H1 (cell line): ENCODE data around the gene PTPRD. TPM values are rescaled to one million over a fixed set of nuclear protein-coding genes. Genes with fewer than 3 reads are reported as not detected.

ENCODE experiments used
- CTCF ChIA-PET: fragments of 300-600 bp; sonication (Branson Sonifier 250); formaldehyde crosslinking; loops from one replicate; lab custom pipeline; 2021; ENCODE audit not compliant: partially characterized antibody; lab: Charles Lee
- POLR2A ChIA-PET: fragments of 300-600 bp; sonication (Branson Sonifier 250); formaldehyde crosslinking; loops from one replicate; lab custom pipeline; 2021; ENCODE audit warnings: inconsistent platforms; ENCODE audit not compliant: partially characterized antibody; lab: Charles Lee
- DNase-seq, 2 experiments: peaks; one replicate each; pipeline versions ENCODE4 v3.0.0 to v3.0.0-alpha.2; 2010 to 2022; ENCODE audit warnings: low spot score in 2 of 2, low read depth in 1 of 2, mixed read lengths in 1 of 2
- FAIRE-seq: peaks from 2 replicates; lab custom pipeline; 2011; peaks lifted over from hg19 to GRCh38; lab: Jason Lieb, UNC
- H2AFZ ChIP-seq: 2 replicates; pipeline ENCODE4 v1.8.1; 2012; ENCODE audit warnings: low read length, inconsistent platforms
- H2AK5ac ChIP-seq: 2 replicates; pipeline ENCODE4 v1.6.1; 2013; ENCODE audit warnings: low read depth, low read length
- H2BK120ac ChIP-seq: replicated peaks from 2 replicates; pipeline ENCODE3; 2013; ENCODE audit warnings: low read depth, low read length, inconsistent platforms
- H2BK12ac ChIP-seq: 2 replicates; pipeline ENCODE4 v1.6.1; 2013; ENCODE audit warnings: low read depth, low read length
- H2BK15ac ChIP-seq: 2 replicates; pipeline ENCODE4 v1.6.1; 2013; ENCODE audit warnings: low read length
- H2BK20ac ChIP-seq: 2 replicates; pipeline ENCODE4 v1.6.1; 2013; ENCODE audit warnings: low read length
- H2BK5ac ChIP-seq: 2 replicates; pipeline ENCODE4 v1.6.1; 2013; ENCODE audit warnings: low read depth, low read length
- H3K14ac ChIP-seq: 2 replicates; pipeline ENCODE4 v1.6.1; 2013; ENCODE audit warnings: inconsistent platforms; ENCODE audit not compliant: insufficient read length
- H3K18ac ChIP-seq: 2 replicates; pipeline ENCODE4 v1.6.1; 2013; ENCODE audit warnings: low read length; ENCODE audit errors: extremely low read depth
- H3K23ac ChIP-seq: 2 replicates; pipeline ENCODE4 v1.6.1; 2013; ENCODE audit warnings: inconsistent platforms; ENCODE audit not compliant: insufficient read length
- H3K23me2 ChIP-seq: 2 replicates; pipeline ENCODE4 v1.6.1; 2013; ENCODE audit warnings: low read depth, low read length
- H3K27ac ChIP-seq: 2 replicates; pipeline ENCODE4 v1.6.1; 2011; ENCODE audit warnings: low read depth, low read length, inconsistent platforms
- H3K27me3 ChIP-seq, 4 experiments: replicated peaks in 1 of 4; 1 replicate in 1 of 4; 2 replicates in 3 of 4; pipeline versions ENCODE4 v1.6.1 to v1.8.1; 2011 to 2013; ENCODE audit warnings: low read length in 3 of 4, mild to moderate bottlenecking in 3 of 4, inconsistent platforms in 2 of 4, mixed read lengths in 2 of 4, moderate library complexity in 1 of 4; ENCODE audit not compliant: control insufficient read depth in 3 of 4, insufficient read depth in 3 of 4; ENCODE audit errors: extremely low read depth in 1 of 4
- H3K36me3 ChIP-seq, 4 experiments: 2 replicates each; pipeline versions ENCODE4 v1.6.1 to v1.8.1; 2011 to 2013; ENCODE audit warnings: mild to moderate bottlenecking in 4 of 4, low read length in 3 of 4, moderate library complexity in 2 of 4, control low read depth in 1 of 4, inconsistent platforms in 1 of 4; ENCODE audit not compliant: insufficient read depth in 4 of 4, control insufficient read depth in 2 of 4
- H3K4ac ChIP-seq: replicated peaks from 2 replicates; pipeline ENCODE3; 2013; ENCODE audit warnings: low read length, low read depth, mixed read lengths, inconsistent platforms; ENCODE audit not compliant: insufficient read length
- H3K4me1 ChIP-seq, 4 experiments: replicated peaks in 1 of 4; 1 replicate in 1 of 4; 2 replicates in 3 of 4; pipeline versions ENCODE4 v1.6.1 to v1.8.1; 2011 to 2013; ENCODE audit warnings: low read length in 3 of 4, inconsistent platforms in 2 of 4, mixed read lengths in 1 of 4; ENCODE audit not compliant: insufficient read depth in 4 of 4, control insufficient read depth in 3 of 4
- H3K4me2 ChIP-seq, 2 experiments: 2 replicates each; pipeline versions ENCODE4 v1.6.1 to v1.8.1; 2011 to 2013; ENCODE audit warnings: low read depth in 2 of 2, low read length in 2 of 2, control low read depth in 1 of 2, inconsistent platforms in 1 of 2, mild to moderate bottlenecking in 1 of 2; ENCODE audit not compliant: insufficient read depth in 1 of 2
- H3K4me3 ChIP-seq, 4 experiments: fragments of 200-600, 300-600 bp in 1 of 4; sonication (generic), shearing (Covaris generic), sonication (Bioruptor Twin) in 1 of 4; 2 replicates each; pipeline versions ENCODE4 v1.5.1 to v1.8.1; 2011 to 2016; ENCODE audit warnings: low read length in 4 of 4, low read depth in 3 of 4, control low read depth in 2 of 4, inconsistent platforms in 2 of 4, mild to moderate bottlenecking in 2 of 4, mixed read lengths in 1 of 4, moderate library complexity in 1 of 4; ENCODE audit not compliant: insufficient read depth in 2 of 4; ENCODE audit errors: extremely low read depth in 1 of 4
- H3K56ac ChIP-seq: replicated peaks from 2 replicates; pipeline ENCODE3; 2013; ENCODE audit warnings: low read depth, mild to moderate bottlenecking, mixed read lengths, low read length, inconsistent platforms; ENCODE audit not compliant: insufficient read length
- H3K79me1 ChIP-seq: 2 replicates; pipeline ENCODE4 v1.6.1; 2013; ENCODE audit warnings: low read depth, low read length, control low read depth
- H3K79me2 ChIP-seq, 2 experiments: 2 replicates each; pipeline versions ENCODE4 v1.6.1 to v1.8.1; 2012 to 2013; ENCODE audit warnings: low read length in 2 of 2, mild to moderate bottlenecking in 2 of 2, inconsistent platforms in 1 of 2; ENCODE audit not compliant: insufficient read depth in 2 of 2, control insufficient read depth in 1 of 2
- H3K9ac ChIP-seq, 4 experiments: replicated peaks in 1 of 4; 1 replicate in 1 of 4; 2 replicates in 3 of 4; pipeline versions ENCODE4 v1.6.1 to v1.8.1; 2011 to 2013; ENCODE audit warnings: low read depth in 3 of 4, low read length in 3 of 4, control low read depth in 2 of 4, mild to moderate bottlenecking in 2 of 4, moderate library complexity in 2 of 4, inconsistent platforms in 1 of 4; ENCODE audit errors: extremely low read depth in 1 of 4
- H3K9me3 ChIP-seq, 2 experiments: 2 replicates each; pipeline versions ENCODE4 v1.6.1 to v1.8.1; 2012 to 2013; ENCODE audit warnings: mild to moderate bottlenecking in 2 of 2, moderate library complexity in 2 of 2, control low read depth in 1 of 2, inconsistent platforms in 1 of 2, low read depth in 1 of 2, low read length in 1 of 2, mixed read lengths in 1 of 2; ENCODE audit not compliant: insufficient read depth in 2 of 2
- H4K20me1 ChIP-seq, 2 experiments: replicated peaks in 1 of 2; 2 replicates each; pipeline versions ENCODE3 to v1.8.1; 2011 to 2013; ENCODE audit warnings: inconsistent platforms in 2 of 2, low read length in 2 of 2, mild to moderate bottlenecking in 1 of 2; ENCODE audit not compliant: insufficient read depth in 2 of 2, control insufficient read depth in 1 of 2
- H4K5ac ChIP-seq: 2 replicates; pipeline ENCODE4 v1.6.1; 2013; ENCODE audit warnings: low read length, low read depth, mixed read lengths, inconsistent platforms; ENCODE audit not compliant: insufficient read length
- H4K8ac ChIP-seq: 2 replicates; pipeline ENCODE4 v1.8.0; 2013; ENCODE audit warnings: mild to moderate bottlenecking, moderate library complexity, low read length, inconsistent platforms; ENCODE audit not compliant: insufficient read depth; ENCODE audit errors: extremely low read depth
- H4K91ac ChIP-seq: replicated peaks from 2 replicates; pipeline ENCODE3; 2013; ENCODE audit warnings: low read length, mixed read lengths, inconsistent platforms; ENCODE audit not compliant: insufficient read length
- BACH1 ChIP-seq: IDR thresholded peaks from 2 replicates; pipeline ENCODE4 v1.6.1; 2012; ENCODE audit warnings: low read length, improper control_type of control experiment
- CHD2 ChIP-seq: IDR thresholded peaks from 2 replicates; pipeline ENCODE4 v1.6.1; 2012; ENCODE audit warnings: low read length, improper control_type of control experiment
- EZH2 ChIP-seq: fragments of 200-600 bp; sonication (generic); IDR thresholded peaks from 2 replicates; pipeline ENCODE4 v1.7.1; 2012; ENCODE audit warnings: low read depth, mild to moderate bottlenecking, moderate library complexity, low read length, inconsistent platforms; ENCODE audit not compliant: severe bottlenecking
- JUN ChIP-seq: IDR thresholded peaks from 2 replicates; pipeline ENCODE4 v1.6.1; 2011; ENCODE audit warnings: low read depth, mild to moderate bottlenecking, improper control_type of control experiment, low read length
- KDM1A ChIP-seq: fragments of 200-600, 300-600 bp; sonication (generic); IDR thresholded peaks from 2 replicates; pipeline ENCODE4 v1.7.1; 2016; ENCODE audit warnings: mild to moderate bottlenecking, low read length, borderline replicate concordance
- NANOG ChIP-seq: IDR thresholded peaks from 2 replicates; pipeline ENCODE4 v1.6.1; 2011; ENCODE audit warnings: low read length, low read depth, mild to moderate bottlenecking, inconsistent platforms; ENCODE audit not compliant: insufficient read depth, poor library complexity, severe bottlenecking
- RFX5 ChIP-seq: IDR thresholded peaks from 2 replicates; pipeline ENCODE4 v1.6.1; 2011; ENCODE audit warnings: low read depth, low read length, improper control_type of control experiment, borderline replicate concordance
- SP2 ChIP-seq: IDR thresholded peaks from 2 replicates; pipeline ENCODE4 v1.6.1; 2012; ENCODE audit warnings: mild to moderate bottlenecking, low read length, inconsistent platforms
- USF2 ChIP-seq: IDR thresholded peaks from 2 replicates; pipeline ENCODE4 v1.6.1; 2011; ENCODE audit warnings: low read length, improper control_type of control experiment
- WGBS, 2 experiments: shearing (Covaris generic) in 1 of 2; methylation state at CpG; one replicate each; pipeline versions ENCODE4 v1.1.6 to v1.1.7; 2013 to 2015; ENCODE audit warnings: low lambda C conversion rate in 2 of 2, mixed read lengths in 2 of 2, inconsistent platforms in 1 of 2, low coverage in 1 of 2, missing lambda C conversion rate in 1 of 2; ENCODE audit not compliant: insufficient replicate concordance in 2 of 2, insufficient coverage in 1 of 2, insufficient read length in 1 of 2; ENCODE audit errors: extremely low coverage in 1 of 2, missing lambda C conversion rate in 1 of 2; 5-methylcytosine and 5-hydroxymethylcytosine counted together
- polyA plus RNA-seq, 7 experiments: library from polyadenylated mRNA; depleted of rRNA in 3 of 7; stranded (reverse) in 5 of 7; unstranded in 2 of 7; fragments of >200 nt in 5 of 7; fragments of 200-250 nt in 2 of 7; gene quantifications; 1 replicate in 5 of 7; 2 replicates in 1 of 7; 4 replicates in 1 of 7; pipeline versions ENCODE4 v1.2.1 to v1.2.3, GENCODE V29; 2011 to 2013; ENCODE audit warnings: missing spikeins in 2 of 7, mixed read lengths in 2 of 7
- total RNA-seq: library from RNA; stranded (reverse); fragmentation: NEBNext Ultra II Directional; extraction: Animal tissue kit (Norgen Biotek cat#: 25700); gene quantifications from 2 replicates; pipeline ENCODE4 v1.2.1, GENCODE V29; 2021

The PTPRD gene
- total and polyA plus RNA-seq, 2 of the 8 experiments (the other 6 are each of a cell fraction or from before 2014, with no cell fraction given), result 17.2 to 77.0 TPM

- no peak overlapping the region for H2BK5ac ChIP-seq
- FAIRE-seq (no peak), DNase-seq (no peak)
- no peaks in the 10 kb centered on the region for H3K79me2 ChIP-seq
- CTCF ChIA-PET, result interaction anchor here (0.6 to 1.4 kb wide), 2 partner anchors 13 to 116 kb away, joined by 3 to 5 read pairs; no protein-coding TSS in a partner anchor
- no peak overlapping the region for H3K9ac ChIP-seq
- no peak overlapping the region for H2AK5ac ChIP-seq
- no peak overlapping the region for H2BK15ac ChIP-seq
- H4K20me1 ChIP-seq, result no peaks in the 10 kb centered on the region
- H3K4ac ChIP-seq, result no peak overlapping the region
- no peak overlapping the region for H4K8ac ChIP-seq
- H2BK12ac ChIP-seq, result no peak overlapping the region
- POLR2A ChIA-PET, result no interaction called here
- no peak overlapping the region for H4K91ac ChIP-seq
- H3K56ac ChIP-seq, result no peak overlapping the region
- no peak overlapping the region for H3K27ac ChIP-seq
- H3K4me2 ChIP-seq, result no peak overlapping the region
- no peak overlapping the region for H2BK20ac ChIP-seq
- no peaks in the 10 kb centered on the region for H3K27me3 ChIP-seq
- H3K18ac ChIP-seq, result no peak overlapping the region
- H3K79me1 ChIP-seq, result no peaks in the 10 kb centered on the region
- no peaks in the 10 kb centered on the region for H3K9me3 ChIP-seq
- H2BK120ac ChIP-seq, result no peak overlapping the region
- H3K4me1 ChIP-seq, result no peaks in the 10 kb centered on the region
- no peak overlapping the region for H3K14ac ChIP-seq
- no peaks in the 10 kb centered on the region for H3K23me2 ChIP-seq
- WGBS, 2 experiments, result 92% methylated on average over 4 of the region's 4 CpGs; no CpG with 5 or more reads in 1 of the 2 experiments
- H3K4me3 ChIP-seq, result no peak overlapping the region
- no peaks in the 10 kb centered on the region for H3K36me3 ChIP-seq
- no peak overlapping the region for H2AFZ ChIP-seq
- H4K5ac ChIP-seq, result no peak overlapping the region
- no peak overlapping the region for H3K23ac ChIP-seq
- TF ChIP-seq NANOG (no peak), EZH2 (no peak), BACH1 (no peak), JUN (no peak), USF2 (no peak), KDM1A (no peak), SP2 (no peak), RFX5 (no peak), CHD2 (no peak)
These were observed 2229.8 kb downstream of the PTPRD start for GRCh38 chr9:8382777-8383527.
